Measurements from ENCODE around the gene KAZN. TPM values are rescaled to one million over a fixed set of nuclear protein-coding genes. Genes with fewer than 3 reads are reported as not detected.

KAZN gene
- total and polyA plus RNA-seq, 2 of the 8 experiments (the other 6 are each of a cell fraction or from before 2014, with no cell fraction given): 3.7 to 11.8 TPM

DNA sequence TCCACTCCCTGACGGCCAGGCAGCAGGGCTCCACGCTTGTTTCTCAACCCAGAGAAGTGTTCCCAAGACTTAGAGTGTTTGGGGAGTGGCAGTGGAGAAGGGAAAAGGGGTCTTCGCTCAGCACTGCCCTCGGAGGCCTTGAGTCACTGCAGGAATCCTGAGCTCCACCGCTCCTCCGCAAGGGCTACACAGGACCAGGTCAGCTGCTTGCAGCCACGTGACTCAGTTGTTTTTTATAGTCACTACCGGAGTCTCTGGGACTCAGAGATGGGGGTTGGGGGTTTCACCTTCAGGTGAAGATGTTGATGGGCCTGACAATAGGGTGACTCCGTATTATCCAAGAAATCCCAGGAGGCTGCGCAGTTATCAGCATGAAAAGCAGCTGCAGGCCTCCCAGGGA is 478.9 kb downstream of the KAZN start:
- Histone ChIP-seq H2BK120ac (replicated peaks; ENCODE audit: low read depth, low read length) (no peak overlapping the region), H4K20me1 (replicated peaks in 1 of 2; ENCODE audit: control insufficient read depth in 1 of 2, insufficient read depth in 2 of 2, low read length in 2 of 2) (no peaks in the 10 kb centered on the region), H3K4ac (replicated peaks; ENCODE audit: insufficient read length, low read depth, low read length) (no peak overlapping the region), H3K56ac (replicated peaks; ENCODE audit: insufficient read length, low read depth, low read length) (no peak overlapping the region), H2AFZ (ENCODE audit: low read length) (no peak overlapping the region), H3K27ac (ENCODE audit: low read depth, low read length) (no peak overlapping the region), H3K79me2 (ENCODE audit: control insufficient read depth in 1 of 2, insufficient read depth in 2 of 2, low read length in 2 of 2) (no peaks in the 10 kb centered on the region), H3K23ac (ENCODE audit: insufficient read length) (no peak overlapping the region), H2AK5ac (ENCODE audit: low read depth, low read length) (no peak overlapping the region), H3K23me2 (ENCODE audit: low read depth, low read length) (no peaks in the 10 kb centered on the region; the same call in 1 of the 2 replicates), H3K27me3 (replicated peaks in 1 of 4; ENCODE audit: control insufficient read depth in 3 of 4, extremely low read depth in 1 of 4, insufficient read depth in 3 of 4, low read length in 3 of 4) (no peaks in the 10 kb centered on the region), H3K4me3 (ENCODE audit: extremely low read depth in 1 of 4, insufficient read depth in 2 of 4, low read depth in 3 of 4, low read length in 4 of 4) (no peak overlapping the region), H3K79me1 (ENCODE audit: low read depth, low read length) (0 out of 2 replicates have a peak, but pooled peaks cover 2% of the 10 kb centered on the region), H4K91ac (replicated peaks; ENCODE audit: insufficient read length, low read length) (no peak overlapping the region), H2BK12ac (ENCODE audit: low read depth, low read length) (no peak overlapping the region), H3K14ac (ENCODE audit: insufficient read length) (no peak overlapping the region), H2BK5ac (ENCODE audit: low read depth, low read length) (no peak overlapping the region), H3K36me3 (ENCODE audit: control insufficient read depth in 2 of 4, insufficient read depth in 4 of 4, low read length in 3 of 4) (no peaks in the 10 kb centered on the region), H2BK15ac (ENCODE audit: low read length) (no peak overlapping the region), H3K9ac (replicated peaks in 1 of 4; ENCODE audit: extremely low read depth in 1 of 4, low read depth in 3 of 4, low read length in 3 of 4) (no peak overlapping the region), H4K5ac (ENCODE audit: insufficient read length, low read depth, low read length) (no peak overlapping the region), H4K8ac (ENCODE audit: extremely low read depth, insufficient read depth, low read length) (no peak overlapping the region), H3K18ac (ENCODE audit: extremely low read depth, low read length) (no peak overlapping the region), H2BK20ac (ENCODE audit: low read length) (no peak overlapping the region), H3K9me3 (ENCODE audit: insufficient read depth in 2 of 2, low read depth in 1 of 2, low read length in 1 of 2) (no peaks in the 10 kb centered on the region), H3K4me1 (replicated peaks in 1 of 4; ENCODE audit: control insufficient read depth in 3 of 4, insufficient read depth in 4 of 4, low read length in 3 of 4) (no peaks in the 10 kb centered on the region), H3K4me2 (ENCODE audit: insufficient read depth in 1 of 2, low read depth in 2 of 2, low read length in 2 of 2) (no peak overlapping the region)
- TF ChIP-seq, protein P1, sequence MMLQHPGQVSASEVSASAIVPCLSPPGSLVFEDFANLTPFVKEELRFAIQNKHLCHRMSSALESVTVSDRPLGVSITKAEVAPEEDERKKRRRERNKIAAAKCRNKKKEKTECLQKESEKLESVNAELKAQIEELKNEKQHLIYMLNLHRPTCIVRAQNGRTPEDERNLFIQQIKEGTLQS (IDR thresholded peaks at IDR 0.05; ENCODE audit: insufficient read depth, low read depth, low read length): no peak
- no peak for TF ChIP-seq CREB1 (IDR thresholded peaks at IDR 0.05)
- TF ChIP-seq, protein P2, sequence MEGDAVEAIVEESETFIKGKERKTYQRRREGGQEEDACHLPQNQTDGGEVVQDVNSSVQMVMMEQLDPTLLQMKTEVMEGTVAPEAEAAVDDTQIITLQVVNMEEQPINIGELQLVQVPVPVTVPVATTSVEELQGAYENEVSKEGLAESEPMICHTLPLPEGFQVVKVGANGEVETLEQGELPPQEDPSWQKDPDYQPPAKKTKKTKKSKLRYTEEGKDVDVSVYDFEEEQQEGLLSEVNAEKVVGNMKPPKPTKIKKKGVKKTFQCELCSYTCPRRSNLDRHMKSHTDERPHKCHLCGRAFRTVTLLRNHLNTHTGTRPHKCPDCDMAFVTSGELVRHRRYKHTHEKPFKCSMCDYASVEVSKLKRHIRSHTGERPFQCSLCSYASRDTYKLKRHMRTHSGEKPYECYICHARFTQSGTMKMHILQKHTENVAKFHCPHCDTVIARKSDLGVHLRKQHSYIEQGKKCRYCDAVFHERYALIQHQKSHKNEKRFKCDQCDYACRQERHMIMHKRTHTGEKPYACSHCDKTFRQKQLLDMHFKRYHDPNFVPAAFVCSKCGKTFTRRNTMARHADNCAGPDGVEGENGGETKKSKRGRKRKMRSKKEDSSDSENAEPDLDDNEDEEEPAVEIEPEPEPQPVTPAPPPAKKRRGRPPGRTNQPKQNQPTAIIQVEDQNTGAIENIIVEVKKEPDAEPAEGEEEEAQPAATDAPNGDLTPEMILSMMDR (IDR thresholded peaks at IDR 0.05; ENCODE audit: control extremely low read depth in 1 of 3, insufficient read depth in 1 of 3, low read depth in 1 of 3, low read length in 3 of 3): no peak
- TF ChIP-seq SP1 (IDR thresholded peaks at IDR 0.05; ENCODE audit: low read depth, low read length): no peak
- no peak for TF ChIP-seq NANOG (IDR thresholded peaks at IDR 0.05; ENCODE audit: insufficient read depth, low read depth, low read length, poor library complexity, severe bottlenecking)
- TF ChIP-seq CHD2 (IDR thresholded peaks at IDR 0.05; ENCODE audit: low read length): no peak
- TF ChIP-seq CBX8 (IDR thresholded peaks at IDR 0.05; ENCODE audit: borderline replicate concordance, low read depth, low read length): no peak
- TF ChIP-seq KDM4A (IDR thresholded peaks at IDR 0.05; ENCODE audit: low read depth, low read length, severe bottlenecking): no peak
- no peak for TF ChIP-seq POLR2A (IDR thresholded peaks at IDR 0.05; ENCODE audit: control extremely low read depth in 1 of 2, low read depth in 2 of 2, low read length in 2 of 2)
- TF ChIP-seq POU5F1 (IDR thresholded peaks at IDR 0.05; ENCODE audit: low read depth, low read length): no peak
- TF ChIP-seq YY1 (IDR thresholded peaks at IDR 0.05; ENCODE audit: low read depth, low read length): no peak
- TF ChIP-seq ASH2L (IDR thresholded peaks at IDR 0.05; ENCODE audit: low read length): no peak
- CTCF ChIA-PET (ENCODE audit: partially characterized antibody): interaction anchor here (0.7 to 4.4 kb wide), 6 partner anchors 9 to 63 kb away, joined by 3 to 43 read pairs (median 6); no protein-coding TSS in a partner anchor
- POLR2A ChIA-PET (ENCODE audit: partially characterized antibody): no interaction called here
- DNase-seq (ENCODE audit: low read depth in 1 of 2, low spot score in 2 of 2): no peak
- whole genome bisulfite sequencing, 2 experiments (ENCODE audit: extremely low coverage in 1 of 2, insufficient coverage in 1 of 2, insufficient read length in 1 of 2, insufficient replicate concordance in 2 of 2, low coverage in 1 of 2, low lambda C conversion rate in 2 of 2, missing lambda C conversion rate in 1 of 2): 87% methylated on average over 10 of the region's 10 CpGs; no CpG with 5 or more reads in 1 of the 2 experiments
- no peak for FAIRE-seq
